Jurkat, Clone E6-1 (cell line): ENCODE data around the gene MYO18A.

Source experiments
- DNase-seq: peaks from one replicate; pipeline ENCODE4 v3.0.0-alpha.2; 2011; ENCODE audit warnings: low read depth, low spot score
- H3K4me3 ChIP-seq: 2 replicates; pipeline ENCODE4 v1.5.1; 2011; ENCODE audit warnings: mild to moderate bottlenecking, low read length, control low read depth, moderate library complexity

Gene MYO18A

DNA sequence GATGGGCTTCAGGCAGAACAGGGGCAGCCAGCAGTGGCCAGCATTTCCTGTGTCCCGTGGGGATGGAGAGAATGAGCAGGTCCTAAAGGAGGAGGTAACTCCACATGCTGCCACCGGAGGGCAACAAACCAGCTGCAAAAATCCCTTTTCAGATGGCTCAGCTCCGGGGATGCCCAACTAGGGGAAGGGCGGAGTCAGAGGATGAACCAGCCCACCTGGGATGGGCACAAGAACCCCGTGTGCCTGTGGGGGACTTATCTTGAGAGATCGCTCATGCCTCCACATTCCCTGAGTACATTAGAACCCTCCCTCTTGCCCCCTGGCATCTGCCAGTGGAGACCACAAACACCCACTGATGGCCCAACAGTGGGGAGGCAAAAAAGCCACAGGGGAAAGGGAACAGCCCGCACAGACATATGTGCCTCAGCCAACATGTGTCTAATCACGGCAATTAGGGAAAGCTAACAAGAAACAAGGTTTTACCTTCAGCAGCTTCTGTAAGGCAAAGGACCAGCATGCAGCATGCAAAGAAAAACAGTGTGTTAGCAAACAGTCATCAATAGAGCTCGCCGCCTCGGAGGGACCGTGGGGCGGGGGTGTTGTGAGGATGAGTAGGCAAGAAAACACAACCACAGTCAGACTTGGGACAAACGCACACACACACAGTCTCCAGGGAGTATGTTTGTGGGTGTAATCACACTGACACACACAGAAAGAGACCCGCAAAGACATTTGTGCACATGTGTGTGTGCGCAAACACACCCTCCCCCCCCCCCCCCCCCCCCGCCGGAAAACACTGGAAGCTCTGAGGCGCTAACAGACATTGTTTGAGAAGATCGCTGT is 64.0 kb downstream of the MYO18A start:
- DNase-seq = peak; percentile 54
- no peak overlapping the region for H3K4me3 ChIP-seq

DNA sequence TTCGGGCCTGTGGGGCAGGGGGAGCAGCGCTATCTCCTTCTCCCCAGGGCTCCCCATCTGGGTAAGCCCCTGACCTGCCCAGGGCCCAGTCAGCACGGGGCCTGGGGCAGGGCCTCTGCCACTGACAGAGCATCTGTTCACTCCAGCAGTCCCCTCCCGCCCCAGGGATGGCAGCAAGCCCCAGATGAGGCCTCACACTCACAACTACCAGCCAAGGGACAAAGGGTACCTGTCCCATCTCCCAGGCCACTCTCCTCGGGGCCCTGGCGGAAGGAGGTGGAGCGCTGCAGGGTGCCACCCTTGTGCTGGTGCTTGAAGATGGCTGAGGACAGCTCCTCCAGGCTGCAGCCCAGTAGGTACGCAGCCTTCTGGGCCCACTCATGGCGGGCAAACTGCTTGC is 64.8 kb downstream of the MYO18A start:
- no peak for DNase-seq
- H3K4me3 ChIP-seq = no peak overlapping the region

DNA sequence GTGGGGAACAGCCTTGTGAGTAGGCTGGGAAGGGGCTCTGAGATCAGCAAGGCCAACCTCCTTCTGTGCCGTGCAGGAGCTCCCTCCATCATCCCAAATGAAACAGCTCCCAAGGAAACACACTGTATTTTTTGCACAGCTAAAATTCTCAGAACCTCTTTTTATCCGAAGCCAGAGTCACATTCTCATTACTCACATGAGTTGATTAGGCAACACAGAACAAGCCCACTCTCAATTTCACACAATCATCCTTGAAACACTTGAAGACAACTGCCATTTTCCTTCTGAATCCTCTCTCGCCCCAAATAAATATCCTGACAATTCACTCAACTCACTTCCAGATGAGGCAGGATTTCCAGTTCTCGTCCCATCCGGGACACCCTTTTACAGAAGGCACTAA is 66.1 kb downstream of the MYO18A start:
- no peak overlapping the region for H3K4me3 ChIP-seq
- no peak for DNase-seq

DNA sequence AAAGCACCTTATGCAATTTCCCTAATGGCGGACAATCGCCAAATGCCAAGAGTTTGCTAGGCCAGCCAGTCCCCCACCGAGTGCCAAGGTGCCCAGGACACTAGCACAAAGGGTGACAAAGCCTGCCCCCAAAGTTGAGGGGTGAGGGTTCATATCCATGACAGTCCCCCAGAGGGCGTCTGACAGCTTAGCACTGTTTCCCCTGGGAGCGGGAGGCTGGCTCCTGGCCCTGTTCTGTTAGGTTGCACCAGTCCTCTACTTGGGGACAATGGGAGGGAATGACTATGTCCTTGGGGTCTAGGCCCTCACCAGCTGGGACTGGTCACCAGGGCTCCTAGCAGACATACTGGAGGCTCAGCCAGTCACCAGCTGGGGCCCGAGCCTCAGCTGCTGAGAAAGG is 66.9 kb downstream of the MYO18A start:
- H3K4me3 ChIP-seq = no peak overlapping the region
- DNase-seq = no peak

GRCh38 chr17:29112771-29113295 is 67.4 kb downstream of the MYO18A start:
- H3K4me3 ChIP-seq = no peak overlapping the region

GRCh38 chr17:29111816-29112499 is 68.2 kb downstream of the MYO18A start:
- DNase-seq = peak; percentile 21

More at GRCh38 chr17:29112771-29113295, 67.4 kb downstream of the MYO18A start:
- no peak for DNase-seq

DNA sequence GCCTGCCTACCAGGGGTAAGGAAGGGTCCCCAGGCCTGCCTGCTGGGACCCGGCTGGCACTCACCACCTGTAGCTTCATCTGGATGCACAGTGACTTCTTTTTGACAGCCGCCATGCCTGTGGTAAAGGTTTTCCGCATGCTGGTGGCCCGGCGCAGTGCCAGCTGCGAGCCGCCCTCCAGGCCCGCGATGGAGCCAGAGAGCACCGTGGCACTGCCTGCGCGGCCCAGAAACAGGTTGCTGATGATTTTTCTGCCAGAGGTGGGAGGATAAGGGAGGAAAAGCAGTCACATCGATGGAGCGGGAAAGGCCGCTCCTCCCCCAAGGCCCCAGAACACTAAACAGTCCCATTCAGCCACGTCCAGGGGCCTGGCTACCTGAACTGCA is 69.8 kb downstream of the MYO18A start:
- no peak overlapping the region for H3K4me3 ChIP-seq
- DNase-seq = no peak

More at GRCh38 chr17:29111816-29112499, 68.2 kb downstream of the MYO18A start:
- no peak overlapping the region for H3K4me3 ChIP-seq

- DNase-seq = no peak
- H3K4me3 ChIP-seq = no peak overlapping the region
These were observed 70.5 kb downstream of the MYO18A start for GRCh38 chr17:29109477-29110371.

DNA sequence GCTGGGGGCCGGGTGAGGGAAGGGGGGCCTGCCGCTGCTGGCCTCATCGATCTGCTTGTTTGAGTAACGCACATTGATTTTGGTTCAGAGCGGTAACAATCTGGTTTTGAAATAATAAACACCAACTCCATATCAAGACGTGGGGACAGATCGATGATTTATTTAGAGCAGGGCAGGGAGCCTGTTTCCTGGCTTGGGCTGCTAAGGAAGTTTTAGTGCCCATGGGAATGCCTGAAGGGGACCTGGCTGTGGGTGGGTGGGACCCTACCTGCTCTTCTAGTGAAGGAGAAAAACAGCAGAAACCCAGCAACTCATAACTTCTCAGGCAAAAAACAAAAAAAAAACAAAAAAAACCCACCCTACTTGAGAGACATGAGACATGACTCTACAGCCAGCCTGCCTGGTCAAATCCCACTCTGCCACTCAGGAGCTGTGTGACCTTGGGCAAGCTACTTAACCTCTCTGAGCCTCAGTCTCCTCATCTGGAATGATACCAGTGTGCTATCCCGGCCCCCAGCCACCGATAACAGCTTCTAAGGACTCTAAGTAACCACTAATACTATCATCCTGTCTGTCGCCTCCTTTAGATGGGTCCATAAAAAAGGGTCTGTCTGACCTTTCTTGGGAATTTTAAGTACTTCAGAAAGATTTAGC is 71.2 kb downstream of the MYO18A start:
- no peak for DNase-seq
- H3K4me3 ChIP-seq = no peak overlapping the region

DNA sequence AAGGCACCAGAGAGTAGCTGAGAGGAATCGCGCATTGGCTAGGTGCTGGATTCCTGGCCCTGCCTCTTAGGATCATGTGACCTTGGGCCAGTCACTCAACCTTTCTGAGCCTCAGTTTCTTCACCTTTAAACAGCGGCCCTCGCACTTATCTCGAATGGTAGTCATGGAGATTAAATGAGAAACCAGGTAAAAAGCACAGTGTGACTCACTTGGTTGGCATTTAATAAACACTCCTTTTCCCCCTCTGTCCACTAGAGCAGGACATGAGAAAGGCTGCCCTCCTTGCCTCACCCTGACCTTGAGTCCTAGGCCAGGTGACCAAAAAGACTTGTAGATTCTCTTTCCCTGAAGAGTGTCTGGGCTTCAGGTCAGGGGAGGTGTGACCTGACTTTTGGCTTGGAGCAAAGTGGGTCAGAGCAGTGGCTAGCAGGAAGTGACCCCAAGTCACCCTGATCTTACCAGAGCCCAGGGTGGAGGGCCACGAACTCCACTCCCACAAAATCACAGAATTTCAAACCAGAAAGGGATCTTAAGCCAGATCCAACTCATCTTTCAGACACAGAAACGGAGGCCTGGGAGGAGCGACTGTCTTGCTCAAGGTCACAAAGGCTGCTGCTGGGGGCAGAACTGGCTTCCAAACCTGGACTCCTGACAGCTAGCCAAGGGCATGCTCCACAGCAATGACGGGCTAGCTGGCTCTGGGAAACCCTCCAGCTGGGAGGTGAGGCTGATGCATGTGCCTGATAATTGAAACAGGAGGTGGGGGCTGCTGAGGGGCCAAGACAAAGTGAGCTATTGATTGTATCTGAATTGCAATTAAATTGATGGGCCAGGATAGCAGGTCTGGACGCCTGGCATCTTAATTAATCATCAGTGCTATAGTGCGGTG is 72.0 kb downstream of the MYO18A start:
- DNase-seq = no peak
- no peak overlapping the region for H3K4me3 ChIP-seq

GRCh38 chr17:29107084-29107483 is 73.1 kb downstream of the MYO18A start:
- H3K4me3 ChIP-seq = no peak overlapping the region
- DNase-seq = no peak

- H3K4me3 ChIP-seq = no peak overlapping the region
- no peak for DNase-seq
These were observed 76.9 kb downstream of the MYO18A start for GRCh38 chr17:29103341-29103740.

GRCh38 chr17:29102741-29103181 is 77.4 kb downstream of the MYO18A start:
- H3K4me3 ChIP-seq = no peak overlapping the region
- DNase-seq = no peak

DNA sequence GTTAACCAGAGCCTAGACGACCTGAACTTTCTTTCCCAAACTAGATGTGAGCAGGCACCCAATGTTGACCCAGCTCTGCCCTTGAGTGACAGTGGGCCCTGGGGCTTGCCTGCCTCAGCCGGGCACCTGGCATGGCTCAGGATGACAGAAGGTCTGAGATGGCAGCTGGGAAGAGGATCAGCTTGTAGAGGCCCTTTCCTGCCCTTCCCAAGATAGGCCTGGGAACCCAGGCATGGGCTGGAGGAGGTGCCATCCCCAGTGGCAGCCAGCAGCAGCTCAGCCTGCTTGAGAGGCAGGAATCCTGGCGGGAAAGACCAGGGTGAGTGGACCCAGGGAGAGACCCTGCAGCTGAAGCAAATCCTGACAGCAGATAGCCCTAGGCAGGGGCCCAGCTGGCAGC is 78.2 kb downstream of the MYO18A start:
- DNase-seq = no peak
- H3K4me3 ChIP-seq = no peak overlapping the region

- no peak for DNase-seq
- no peak overlapping the region for H3K4me3 ChIP-seq
These were observed 79.9 kb downstream of the MYO18A start for GRCh38 chr17:29100296-29100695.

- H3K4me3 ChIP-seq = no peak overlapping the region
- no peak for DNase-seq
These were observed 80.7 kb downstream of the MYO18A start for GRCh38 chr17:29099527-29099926.

GRCh38 chr17:29096094-29096493 is 84.1 kb downstream of the MYO18A start:
- H3K4me3 ChIP-seq = no peak overlapping the region
- DNase-seq = no peak

DNA sequence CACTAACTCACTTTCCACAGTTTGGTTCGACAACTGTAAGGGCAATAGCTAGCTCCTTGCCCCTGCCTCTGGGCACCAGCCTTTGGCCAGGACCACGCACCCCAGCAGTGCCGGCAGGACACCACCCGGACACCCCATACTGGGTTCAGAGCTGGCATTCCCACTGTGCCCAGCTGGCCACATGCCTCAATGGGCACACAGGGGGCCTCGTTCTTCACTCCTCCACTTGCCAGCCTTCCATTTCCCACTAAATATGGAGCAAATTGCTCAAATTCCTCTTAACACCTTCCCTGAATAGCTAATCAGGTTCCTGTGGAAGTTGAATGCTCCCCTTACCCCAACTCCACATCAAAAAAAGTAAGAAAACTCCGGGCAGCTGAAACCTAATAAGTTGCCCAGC is 84.8 kb downstream of the MYO18A start:
- no peak for DNase-seq
- H3K4me3 ChIP-seq = no peak overlapping the region
